Neural cell (in vitro differentiated cells): ENCODE data around the gene TMEM74B. TPM values are rescaled to one million over a fixed set of nuclear protein-coding genes. Genes with fewer than 3 reads are reported as not detected.

Experiments used
- H2AFZ ChIP-seq: fragments of 200-600, 300-800 bp; sonication (generic), shearing (Covaris generic); 2 replicates; pipeline ENCODE4 v1.6.0; 2014; ENCODE audit warnings: low read depth, mild to moderate bottlenecking, antibody characterized with exemption, low read length, moderate library complexity
- H3F3A ChIP-seq: fragments of 200-600 bp; shearing (Covaris generic); 2 replicates; pipeline ENCODE4 v1.6.1; 2016; ENCODE audit warnings: mild to moderate bottlenecking, moderate library complexity, mixed read lengths, antibody characterized with exemption, low read length; ENCODE audit not compliant: insufficient read depth, poor library complexity, severe bottlenecking
- H3K27ac ChIP-seq: fragments of 200-600, 300-800 bp; sonication (generic), shearing (Covaris generic); 2 replicates; pipeline ENCODE4 v1.5.1; 2014; ENCODE audit warnings: mild to moderate bottlenecking, low read length, moderate library complexity
- H3K27me3 ChIP-seq: fragments of 300-800, 200-600 bp; sonication (generic), shearing (Covaris generic); 2 replicates; pipeline ENCODE4 v1.6.0; 2014; ENCODE audit warnings: mild to moderate bottlenecking, low read depth, low read length, moderate library complexity; ENCODE audit not compliant: insufficient read depth
- H3K36me3 ChIP-seq: fragments of 300-800, 200-600 bp; sonication (generic), shearing (Covaris generic); 2 replicates; pipeline ENCODE4 v1.5.1; 2014; ENCODE audit warnings: mild to moderate bottlenecking, antibody characterized with exemption, low read length, moderate library complexity; ENCODE audit not compliant: insufficient read depth
- H3K4me2 ChIP-seq: fragments of 300-800, 200-600 bp; sonication (generic), shearing (Covaris generic); 2 replicates; pipeline ENCODE4 v1.6.0; 2014; ENCODE audit warnings: mild to moderate bottlenecking, low read length
- H3K4me3 ChIP-seq: fragments of 300-800, 200-600 bp; sonication (generic), shearing (Covaris generic); 2 replicates; pipeline ENCODE4 v1.5.1; 2014; ENCODE audit warnings: mild to moderate bottlenecking, low read length, moderate library complexity
- H3K79me2 ChIP-seq: fragments of 200-600 bp; shearing (Covaris generic); replicated peaks from 2 replicates; pipeline ENCODE4 v1.6.0; 2014; ENCODE audit warnings: mild to moderate bottlenecking, low read length, moderate library complexity; ENCODE audit not compliant: insufficient read depth
- H3K9ac ChIP-seq: fragments of 300-800, 200-600 bp; sonication (generic), shearing (Covaris generic); 2 replicates; pipeline ENCODE4 v1.6.1; 2016; ENCODE audit warnings: mild to moderate bottlenecking, low read length, mixed read lengths
- H3K9me2 ChIP-seq: fragments of 200-600 bp; shearing (Covaris generic); 2 replicates; pipeline ENCODE4 v1.6.1; 2016; ENCODE audit warnings: mild to moderate bottlenecking, low read length, mixed read lengths; ENCODE audit not compliant: insufficient read depth
- H3K9me3 ChIP-seq: fragments of 200-600, 300-800 bp; sonication (generic), shearing (Covaris generic); 2 replicates; pipeline ENCODE4 v1.6.1; 2016; ENCODE audit warnings: mild to moderate bottlenecking, mixed run types, low read length, moderate library complexity, mixed read lengths
- H4K20me1 ChIP-seq: fragments of 200-600 bp; shearing (Covaris generic); 2 replicates; pipeline ENCODE4 v1.6.1; 2016; ENCODE audit warnings: mild to moderate bottlenecking, mixed run types; ENCODE audit not compliant: insufficient read depth
- CTCF ChIP-seq: fragments of 450-650 bp; IDR thresholded peaks from 2 replicates; pipeline ENCODE4 v1.5.1; 2014; ENCODE audit warnings: antibody characterized with exemption, mild to moderate bottlenecking, moderate library complexity; ENCODE audit not compliant: poor library complexity, severe bottlenecking
- EP300 ChIP-seq: fragments of 450-650 bp; conservative IDR thresholded peaks from 2 replicates; pipeline ENCODE4 v1.6.1; 2014; ENCODE audit warnings: antibody characterized with exemption, mild to moderate bottlenecking, moderate library complexity; ENCODE audit not compliant: poor library complexity, severe bottlenecking
- EZH2 ChIP-seq: fragments of 200-600, 300-800 bp; shearing (Covaris generic), sonication (generic); IDR thresholded peaks from 2 replicates; pipeline ENCODE4 v1.6.1; 2014; ENCODE audit warnings: antibody characterized with exemption, low read length, borderline replicate concordance, mild to moderate bottlenecking; ENCODE audit not compliant: insufficient read depth, poor library complexity, severe bottlenecking
- MXI1 ChIP-seq: fragments of 450-650 bp; conservative IDR thresholded peaks from 2 replicates; pipeline ENCODE4 v1.6.1; 2014; ENCODE audit warnings: antibody characterized with exemption, mild to moderate bottlenecking; ENCODE audit not compliant: poor library complexity, severe bottlenecking
- POLR2AphosphoS5 ChIP-seq: IDR thresholded peaks from 2 replicates; pipeline ENCODE4 v1.6.1; 2012
- RAD21 ChIP-seq: fragments of 450-650 bp; conservative IDR thresholded peaks from 2 replicates; pipeline ENCODE4 v1.6.1; 2014; ENCODE audit warnings: antibody characterized with exemption, mild to moderate bottlenecking, moderate library complexity
- REST ChIP-seq: IDR thresholded peaks from 2 replicates; pipeline ENCODE4 v1.6.1; 2012; ENCODE audit warnings: borderline replicate concordance
- SMC3 ChIP-seq: fragments of 450-650 bp; conservative IDR thresholded peaks from 2 replicates; pipeline ENCODE4 v1.6.1; 2014; ENCODE audit warnings: antibody characterized with exemption, mild to moderate bottlenecking, moderate library complexity; ENCODE audit not compliant: poor library complexity
- TAF1 ChIP-seq: IDR thresholded peaks from 2 replicates; pipeline ENCODE4 v1.6.1; 2012; ENCODE audit warnings: low read depth
- polyA plus RNA-seq: library from polyadenylated mRNA; depleted of rRNA; stranded (reverse); fragments of >200 nt; gene quantifications from 2 replicates; pipeline ENCODE4 v1.2.3, GENCODE V29; 2014

TMEM74B gene
- polyA plus RNA-seq, 1 donor from 2014 or later: 155 TPM

GRCh38 chr20:1199212-1199873 is 14.6 kb upstream of the TMEM74B start:
- no peak overlapping the region for H3K27ac ChIP-seq
- no peaks in the 10 kb centered on the region for H3K36me3 ChIP-seq
- H3K9me3 ChIP-seq: no peaks in the 10 kb centered on the region
- H3K4me3 ChIP-seq: no peak overlapping the region
- no peaks in the 10 kb centered on the region for H3K9me2 ChIP-seq
- no peak overlapping the region for H3K9ac ChIP-seq
- no peak overlapping the region for H3K4me2 ChIP-seq
- TF ChIP-seq RAD21: no peak
- no peak for TF ChIP-seq EZH2
- H3F3A ChIP-seq: no peaks in the 10 kb centered on the region
- H3K79me2 ChIP-seq: no peaks in the 10 kb centered on the region
- no peaks in the 10 kb centered on the region for H4K20me1 ChIP-seq
- H3K27me3 ChIP-seq: no peaks in the 10 kb centered on the region
- H2AFZ ChIP-seq: no peak overlapping the region

GRCh38 chr20:1198751-1199150 is 14.0 kb upstream of the TMEM74B start:
- TF ChIP-seq POLR2AphosphoS5 (no peak), MXI1 (no peak), EP300 (no peak), REST (no peak), EZH2 (no peak), CTCF (no peak), TAF1 (no peak), RAD21 (no peak), SMC3 (no peak)

More at GRCh38 chr20:1198751-1199150, 14.0 kb upstream of the TMEM74B start:
- Histone ChIP-seq H3K79me2 (no peaks in the 10 kb centered on the region), H3K4me2 (no peak overlapping the region), H3K27me3 (no peaks in the 10 kb centered on the region), H2AFZ (no peak overlapping the region), H4K20me1 (no peaks in the 10 kb centered on the region), H3K36me3 (no peaks in the 10 kb centered on the region), H3K4me3 (no peak overlapping the region), H3K9ac (no peak overlapping the region), H3K9me2 (no peaks in the 10 kb centered on the region), H3K9me3 (no peaks in the 10 kb centered on the region), H3F3A (no peaks in the 10 kb centered on the region), H3K27ac (no peak overlapping the region)
